Left renal cortex interstitium (tissue), 4 donors: ENCODE data around the gene TMEM255B. TPM values are rescaled to one million over a fixed set of nuclear protein-coding genes. Genes with fewer than 3 reads are reported as not detected.

Source experiments
- DNase-seq, 4 donors: peaks; one replicate each; pipeline ENCODE4 v3.0.0-alpha.2; 2013; ENCODE audit warnings: low read depth in 4 of 4, low spot score in 2 of 4, missing footprints in 1 of 4
- polyA plus RNA-seq, 4 donors: library from polyadenylated mRNA; unstranded; fragments of 120-200 nt; gene quantifications; one replicate each; pipeline ENCODE4 v1.2.1, GENCODE V29; 2013; ENCODE audit not compliant: insufficient read length in 4 of 4

TMEM255B gene
- polyA plus RNA-seq, 4 donors, result 6.6 to 8.6 (median 7.6) TPM

DNA sequence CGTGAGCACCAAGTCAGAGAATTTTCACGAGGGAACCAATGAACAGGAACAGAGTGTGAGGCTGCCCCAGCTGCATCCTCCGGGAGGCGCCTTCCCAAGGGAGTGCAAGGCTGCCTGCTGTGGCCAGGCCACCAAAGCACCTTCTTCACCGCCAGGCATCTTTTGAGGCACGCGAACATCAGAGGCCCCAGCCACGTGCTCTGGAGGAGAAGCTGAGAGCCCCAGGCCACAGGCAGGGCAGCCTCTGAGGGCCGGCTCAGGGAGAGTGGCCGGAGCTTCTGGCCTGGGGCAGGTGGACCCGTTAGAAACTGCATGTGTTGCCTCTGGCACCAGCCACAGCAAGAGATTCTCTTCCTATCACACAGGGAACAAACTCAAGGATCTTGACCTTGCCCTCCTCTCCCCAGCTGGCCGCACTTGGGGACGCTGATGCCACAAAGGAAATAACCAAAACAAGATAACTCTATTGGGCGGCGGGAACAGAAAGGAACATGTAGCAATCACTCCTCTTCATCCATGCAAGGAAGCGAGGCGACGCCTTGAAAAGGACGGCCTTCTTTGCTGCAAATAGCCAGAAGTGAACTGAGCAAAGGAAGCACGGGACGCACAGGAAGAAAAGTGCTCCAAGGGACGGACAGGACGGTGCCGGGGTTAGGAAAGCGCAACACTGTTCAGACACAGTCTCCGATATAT is 85.0 kb downstream of the TMEM255B start:
- DNase-seq, result no peak

DNA sequence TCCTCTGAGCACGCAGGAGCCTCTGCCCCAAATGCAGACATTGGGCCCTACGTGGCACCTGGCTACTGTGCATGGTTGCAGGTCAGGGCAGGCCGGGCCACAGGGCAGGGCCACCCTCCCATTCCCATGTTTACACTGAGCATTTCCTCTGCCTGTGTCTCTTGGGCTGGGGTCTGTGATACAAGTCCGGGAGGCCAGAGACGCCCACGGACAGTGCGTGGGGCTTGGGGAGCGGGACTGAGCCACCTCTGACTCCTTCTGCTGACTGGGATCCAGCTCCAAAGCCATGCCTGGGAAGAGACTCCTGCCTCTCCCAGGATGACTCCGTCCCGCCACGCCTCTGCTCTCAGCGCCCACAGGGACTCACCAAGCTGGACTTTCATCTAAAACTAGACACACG is 86.0 kb downstream of the TMEM255B start:
- DNase-seq, result no peak

DNA sequence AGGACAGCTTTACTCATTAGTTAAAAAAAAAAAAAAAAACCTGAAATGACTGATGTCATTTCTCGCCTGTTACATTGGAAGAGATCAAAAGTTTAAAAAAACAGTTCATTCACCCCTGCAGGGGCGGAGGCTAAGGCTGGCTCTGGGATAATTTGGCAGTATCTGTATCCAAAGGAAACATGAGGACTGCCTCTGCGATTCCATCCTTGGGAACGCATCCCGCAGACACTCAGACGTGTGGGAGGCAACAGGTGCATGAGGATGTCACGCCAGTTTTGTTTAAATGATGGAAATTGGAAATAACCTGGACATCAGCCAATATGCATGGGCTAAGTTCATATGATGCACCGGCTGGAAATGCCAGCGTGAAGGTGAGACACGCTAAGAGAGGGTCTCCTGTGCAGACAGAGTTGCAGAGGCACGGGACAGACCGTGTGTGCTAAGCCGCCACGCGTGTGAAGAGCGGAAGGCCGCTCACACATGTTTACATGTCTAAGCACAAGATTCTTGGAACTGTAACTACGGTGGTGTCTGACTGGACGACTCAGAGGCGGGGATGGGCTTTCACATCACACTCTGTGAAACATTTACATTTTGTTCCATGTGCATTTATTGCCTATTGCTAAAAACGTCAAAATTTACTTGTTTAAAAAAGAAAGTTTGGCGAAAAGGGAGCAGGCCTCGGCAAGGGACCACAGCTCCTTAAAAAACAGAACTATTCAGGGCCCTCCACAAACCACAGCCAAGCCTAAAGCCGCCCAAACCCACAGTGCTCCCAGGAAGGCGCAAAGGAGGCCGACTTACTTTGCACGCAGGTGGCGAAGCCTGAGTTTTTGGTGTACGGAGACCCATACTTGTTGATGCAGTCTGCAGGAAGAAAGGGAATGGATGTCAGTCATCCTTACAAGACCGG is 87.0 kb downstream of the TMEM255B start:
- DNase-seq, result no peak

DNA sequence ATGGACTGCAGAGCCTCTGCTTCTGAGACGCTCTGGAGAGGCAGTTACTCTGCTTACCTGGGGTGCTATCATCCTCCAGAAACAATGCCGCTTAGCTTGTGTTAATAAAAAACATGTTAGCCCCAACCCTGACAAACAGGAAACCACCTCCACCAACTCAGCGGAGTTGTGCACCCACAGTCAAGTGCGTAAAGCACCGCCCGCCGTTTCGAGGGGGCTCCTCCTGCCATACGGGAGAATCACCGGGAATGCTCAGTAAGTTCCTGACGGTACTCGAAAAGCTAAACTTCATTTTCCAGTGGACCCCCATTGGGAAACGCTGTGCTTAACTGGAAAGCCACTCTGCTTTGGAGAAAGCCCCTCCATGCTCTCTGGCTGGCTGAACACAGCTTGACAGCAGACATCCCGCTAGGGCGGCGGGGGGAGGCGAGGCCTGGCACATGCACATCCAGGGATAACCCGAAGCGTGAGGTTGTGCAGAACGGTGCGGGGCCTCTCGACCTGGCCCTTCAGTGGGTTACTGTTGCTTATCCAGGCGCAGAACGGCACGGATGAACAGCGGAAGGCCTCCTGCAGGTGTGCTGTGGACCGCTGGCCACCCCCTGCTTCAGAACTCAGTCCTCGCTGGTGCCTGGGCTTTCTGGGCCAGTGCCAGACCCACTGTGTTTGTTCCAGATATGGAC is 87.8 kb downstream of the TMEM255B start:
- no peak for DNase-seq

DNA sequence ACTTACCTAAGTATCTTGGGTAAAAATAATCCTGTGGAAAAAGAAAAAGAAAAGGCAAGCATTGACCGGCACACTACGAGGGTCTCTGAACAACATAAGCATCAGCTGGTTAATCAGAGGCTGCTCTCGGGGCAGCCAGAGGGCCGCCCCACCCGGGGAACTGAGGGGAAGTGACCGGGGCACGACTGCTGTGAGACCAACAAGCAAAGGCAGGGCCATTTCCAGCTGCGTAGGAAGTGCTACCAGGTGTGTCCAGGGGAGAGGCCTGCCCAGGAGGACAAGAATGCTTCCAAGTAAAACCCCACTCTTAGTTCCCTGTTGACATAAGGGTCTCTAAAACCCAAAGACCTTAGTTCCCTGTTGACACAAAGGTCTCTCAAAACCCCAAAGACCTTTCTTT is 89.0 kb downstream of the TMEM255B start:
- DNase-seq, result no peak

DNA sequence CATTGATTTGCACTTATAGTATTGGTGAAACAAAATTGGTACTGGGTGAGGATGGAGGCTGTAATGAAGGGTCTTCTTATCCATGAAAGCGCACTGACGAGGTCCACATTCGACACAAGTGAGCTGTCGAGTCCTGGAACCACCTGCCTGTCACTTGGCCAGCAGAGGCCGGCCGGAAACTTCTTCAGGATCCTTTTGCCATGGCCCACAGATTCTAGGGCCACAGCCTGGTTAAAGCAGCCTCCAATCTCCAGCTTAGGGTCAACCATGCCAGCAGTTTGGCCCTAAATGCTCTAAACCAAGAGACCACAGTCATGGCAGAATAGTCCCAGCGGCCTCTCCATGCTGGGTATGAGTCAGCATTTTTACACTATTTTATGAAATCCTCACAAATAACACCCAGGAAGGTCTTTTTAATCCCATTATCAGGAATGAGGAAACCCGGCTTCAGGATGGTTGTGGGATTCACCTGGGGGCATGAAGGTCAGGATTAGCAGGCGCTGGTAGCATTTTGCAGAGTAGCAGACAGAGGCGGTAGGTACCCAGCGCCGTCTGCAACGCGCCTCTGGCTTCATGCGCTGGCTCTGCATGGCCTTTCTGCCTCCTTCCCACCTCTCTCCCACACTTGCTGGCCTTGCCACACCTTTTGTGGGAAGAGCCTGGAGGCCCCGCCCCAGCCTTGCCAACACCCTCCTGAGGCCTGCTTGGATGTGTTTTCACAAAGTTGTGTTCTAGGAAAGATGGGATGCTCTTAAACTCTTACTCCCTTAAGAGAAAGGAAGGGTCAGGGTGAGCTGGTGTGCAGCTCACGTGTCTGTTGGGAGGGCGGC is 89.6 kb downstream of the TMEM255B start:
- DNase-seq, result no peak

DNA sequence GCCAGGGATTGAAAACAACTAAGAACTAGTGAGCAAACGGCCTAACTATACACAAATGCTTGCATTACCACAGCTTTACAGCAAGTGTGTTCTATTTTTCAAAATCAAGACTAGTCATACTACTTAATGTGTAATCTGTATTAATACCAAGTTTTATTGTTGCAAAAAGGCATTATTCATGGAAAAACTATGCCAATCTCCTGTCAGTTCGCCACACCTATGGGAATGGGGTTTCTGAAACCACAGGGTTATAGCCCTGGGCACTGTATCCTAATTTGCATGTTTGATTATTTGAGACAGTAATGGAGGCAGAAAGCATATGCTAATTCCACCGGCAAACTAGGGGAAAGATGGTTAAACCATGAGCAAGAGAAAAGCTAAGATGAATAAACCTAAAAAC is 90.5 kb downstream of the TMEM255B start:
- no peak for DNase-seq

DNA sequence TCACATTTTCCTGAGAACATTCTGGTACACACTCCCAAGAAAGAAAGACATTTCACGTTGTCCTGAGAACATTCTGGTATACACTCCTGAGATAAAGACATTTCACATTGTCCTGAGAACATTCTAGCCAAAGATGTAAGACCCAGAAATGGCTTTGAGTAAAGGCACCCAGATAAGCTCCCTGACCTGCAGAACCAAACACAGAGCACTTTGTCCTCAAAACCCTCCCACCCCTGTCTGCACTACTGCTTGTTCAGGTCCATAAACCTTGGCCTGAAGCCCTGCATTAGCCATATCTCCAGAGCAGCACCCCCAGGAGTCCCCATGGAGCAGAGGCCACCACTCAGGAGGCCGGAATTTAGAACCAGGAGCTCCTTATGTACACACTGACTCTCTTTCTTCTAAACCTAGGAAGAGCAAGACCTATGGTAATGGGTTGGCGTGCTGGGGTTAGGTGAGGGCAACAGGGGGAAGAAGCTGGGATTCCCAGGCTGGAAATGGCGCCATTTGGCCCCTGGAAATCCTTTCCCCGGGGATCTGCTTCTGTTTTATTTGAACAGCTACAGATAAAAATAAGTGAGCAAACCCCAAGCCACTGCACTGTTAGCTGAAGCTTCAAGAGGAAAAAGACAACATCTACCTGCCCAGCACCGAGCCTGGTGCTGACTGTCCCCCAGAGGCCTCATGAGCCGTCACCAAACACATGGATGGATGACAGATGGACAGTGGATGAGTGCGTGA is 91.1 kb downstream of the TMEM255B start:
- DNase-seq, result no peak

DNA sequence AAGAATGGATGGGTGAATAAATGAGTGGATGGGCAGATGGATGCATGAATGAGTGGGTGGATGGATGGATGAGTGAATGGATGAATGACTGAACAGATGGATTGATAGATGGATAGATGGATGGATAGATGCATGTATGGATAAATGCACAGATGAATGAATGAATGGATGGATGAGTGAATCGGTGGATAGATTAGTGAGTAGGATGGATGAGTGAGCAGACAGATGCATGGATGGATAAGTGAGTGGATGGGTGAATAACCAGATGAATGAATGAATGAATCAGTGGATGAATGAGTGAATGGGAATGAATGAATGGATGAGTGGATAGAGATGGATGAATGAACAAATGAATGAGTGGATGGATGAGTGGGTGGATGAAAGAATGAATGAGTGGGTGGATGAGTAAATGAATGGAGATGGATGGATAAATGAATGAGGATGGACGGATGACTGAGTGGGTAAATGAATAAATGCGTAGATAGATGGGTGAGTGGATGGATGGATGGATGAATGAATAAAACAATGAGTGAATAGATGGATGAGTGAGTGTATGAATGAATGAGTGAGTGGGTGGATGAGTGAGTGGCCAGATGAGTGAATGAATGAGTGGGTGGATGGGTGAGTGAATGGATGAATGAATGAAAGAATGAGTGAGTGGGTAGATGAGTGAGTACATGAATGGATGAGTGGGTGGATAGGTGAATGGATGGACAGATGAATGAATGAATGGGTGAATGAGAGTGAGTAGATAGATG is 91.9 kb downstream of the TMEM255B start:
- DNase-seq, result no peak

DNA sequence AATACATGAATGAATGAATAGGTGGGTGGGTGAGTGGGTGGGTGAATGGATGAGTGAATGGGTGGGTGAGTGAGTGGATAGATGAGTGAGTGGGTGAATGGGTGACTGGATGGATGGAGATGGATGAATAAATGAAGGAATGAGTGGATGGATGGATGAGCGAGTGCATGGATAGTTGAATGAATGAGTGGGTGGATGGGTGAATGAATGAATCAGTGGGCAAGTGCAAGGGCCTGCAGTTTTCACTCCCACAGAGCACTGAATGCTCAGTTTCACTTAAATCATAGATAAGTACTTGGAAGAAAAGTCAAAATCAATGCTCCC is 92.4 kb downstream of the TMEM255B start:
- no peak for DNase-seq

DNA sequence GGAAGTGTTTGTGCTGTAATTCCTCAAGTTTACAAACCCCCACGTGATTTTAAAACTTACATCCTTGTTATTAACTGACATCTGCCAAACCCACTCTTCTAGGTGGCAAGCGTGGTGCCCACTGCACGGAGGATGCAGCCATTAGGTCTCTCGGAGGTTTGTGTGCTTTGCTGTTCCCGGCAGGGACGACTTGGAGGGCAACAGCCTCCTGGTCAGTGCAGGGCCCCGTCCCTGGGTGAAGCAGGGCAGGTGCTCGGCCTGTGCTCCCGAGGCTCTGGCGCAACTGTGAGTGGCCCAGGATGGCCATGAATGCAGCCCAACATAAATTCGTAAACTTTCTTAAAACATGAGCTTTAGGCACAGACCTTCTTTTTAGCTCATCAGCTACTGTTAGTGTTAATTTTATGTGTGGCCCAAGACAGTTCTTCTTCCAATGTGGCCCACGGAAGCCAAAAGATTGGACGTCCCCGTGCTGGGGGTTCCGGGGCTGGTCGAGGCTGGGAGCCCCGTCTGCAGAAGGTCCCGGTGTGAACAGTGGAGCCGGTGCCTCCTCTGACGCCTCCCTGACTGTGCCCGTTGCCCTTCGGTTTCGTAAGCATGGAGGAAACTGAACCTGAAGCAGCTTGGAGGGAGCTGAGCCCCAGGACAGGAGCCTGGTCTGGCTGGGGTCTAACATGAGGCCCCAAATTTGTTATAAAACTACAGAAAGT is 93.0 kb downstream of the TMEM255B start:
- no peak for DNase-seq

DNA sequence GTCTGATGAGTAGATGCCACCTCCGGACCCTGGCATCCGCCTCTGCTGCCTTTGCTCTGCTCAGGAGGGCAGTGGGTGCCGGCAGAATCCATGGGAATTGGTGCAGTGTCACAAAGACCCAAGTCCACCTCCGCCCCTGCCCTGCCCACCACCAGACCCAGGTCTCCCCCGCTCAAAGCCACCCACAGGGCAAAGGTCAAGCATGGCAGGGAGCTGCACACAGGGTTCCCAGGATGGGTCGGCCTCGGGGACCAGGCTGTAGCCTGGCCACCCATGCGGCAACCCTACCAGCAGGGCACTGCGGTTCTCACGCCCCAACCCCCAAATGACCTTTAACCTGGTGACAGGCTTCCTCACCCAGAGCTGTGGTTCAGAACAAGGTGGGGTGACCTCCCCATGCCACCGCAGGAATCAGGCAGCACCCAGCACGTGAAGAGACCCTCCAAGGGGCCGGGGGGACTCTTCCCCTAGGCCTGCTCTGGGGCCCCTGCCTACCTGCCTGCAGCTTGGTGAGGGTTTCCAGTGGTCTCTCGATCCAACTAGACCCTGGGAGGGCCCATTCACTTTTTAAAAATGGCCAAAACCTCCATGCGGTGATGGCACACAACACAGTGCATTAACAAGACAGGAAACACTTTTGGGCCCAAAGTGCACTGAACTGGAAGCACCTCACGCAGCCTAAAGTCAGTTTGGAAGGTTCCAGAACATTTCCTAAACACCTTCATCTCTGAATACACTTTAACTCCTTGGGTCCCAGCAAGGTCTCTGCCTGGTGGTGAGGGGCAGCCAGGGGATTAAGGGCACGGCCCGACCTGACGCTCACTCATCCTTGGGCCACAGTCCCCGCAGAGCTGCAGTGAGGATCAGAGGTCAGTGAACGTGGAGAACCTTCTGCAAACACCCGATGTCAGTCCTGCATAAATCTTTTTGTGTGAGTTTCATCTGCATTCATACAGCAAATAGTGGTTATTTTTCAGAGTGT is 93.8 kb downstream of the TMEM255B start:
- no peak for DNase-seq

DNA sequence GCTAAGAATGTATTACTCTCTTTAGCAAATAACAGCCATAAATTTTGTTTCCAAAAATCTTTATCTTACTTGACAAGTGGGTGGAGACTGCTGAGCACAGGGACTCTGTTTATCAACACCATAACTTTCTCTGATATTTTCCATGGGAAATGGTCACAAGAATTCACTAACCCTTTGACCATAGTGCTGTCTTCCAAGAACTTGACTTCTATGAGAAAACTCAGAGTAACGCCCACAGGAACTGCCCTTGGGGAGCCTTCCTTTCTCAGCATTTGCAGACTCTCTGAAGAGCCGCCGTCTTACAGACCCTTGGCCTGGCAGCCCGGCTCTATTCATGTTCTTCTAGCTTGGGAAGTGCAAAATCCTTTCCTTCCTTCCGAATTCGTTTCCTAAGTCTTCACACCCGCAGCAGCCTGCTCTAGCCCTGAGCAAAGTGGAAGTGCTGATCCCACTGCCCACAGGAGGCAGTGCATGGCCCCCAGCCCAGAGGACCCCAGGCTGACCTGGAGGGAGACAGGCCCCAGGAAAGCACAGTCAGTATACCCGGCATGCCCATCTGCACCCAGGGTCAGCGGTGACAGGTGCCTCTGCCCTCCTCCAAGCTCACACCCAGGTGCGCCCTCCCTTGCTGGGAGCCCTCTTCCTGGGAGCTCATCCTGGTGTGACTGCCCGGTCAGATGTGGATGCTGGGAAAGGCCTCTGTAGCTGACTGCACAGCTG is 94.7 kb downstream of the TMEM255B start:
- DNase-seq, result no peak

DNA sequence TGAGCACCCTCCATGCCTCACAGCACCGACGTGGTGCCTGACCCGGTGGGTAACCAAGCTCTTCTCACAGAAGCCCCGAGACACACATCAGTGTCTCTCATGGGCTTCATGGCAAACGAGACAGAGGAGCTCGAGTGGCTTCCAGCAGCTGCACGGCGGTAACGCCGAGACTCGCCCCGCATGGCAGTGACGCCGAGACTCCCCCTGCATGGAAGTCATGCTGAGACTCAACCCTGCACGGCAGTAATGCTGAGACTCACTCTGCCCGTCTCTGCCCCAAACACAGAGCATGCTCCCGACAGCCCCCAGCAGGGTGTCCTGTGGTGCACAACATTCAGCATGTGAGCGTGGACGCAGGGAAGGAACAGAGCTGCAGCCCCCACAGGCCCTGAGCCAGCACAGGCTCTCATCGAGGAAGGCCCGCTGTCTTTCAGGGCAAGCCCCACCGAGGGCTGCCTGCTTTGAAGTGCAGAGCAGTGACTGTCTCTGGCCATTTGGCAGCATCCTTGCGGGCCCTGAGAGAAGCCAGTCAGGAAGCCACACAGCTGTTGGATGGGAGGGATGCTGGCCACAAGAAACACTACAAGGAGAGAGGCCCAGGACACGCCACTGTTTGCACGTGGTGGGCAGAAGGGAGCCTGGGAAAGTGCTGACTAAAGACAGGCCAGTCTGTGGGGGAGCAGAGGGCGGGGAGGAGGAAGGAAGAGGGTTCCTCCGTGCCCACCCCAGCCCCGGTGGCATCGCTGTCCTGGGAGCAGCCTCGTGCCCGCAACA is 95.4 kb downstream of the TMEM255B start:
- DNase-seq, result no peak

DNA sequence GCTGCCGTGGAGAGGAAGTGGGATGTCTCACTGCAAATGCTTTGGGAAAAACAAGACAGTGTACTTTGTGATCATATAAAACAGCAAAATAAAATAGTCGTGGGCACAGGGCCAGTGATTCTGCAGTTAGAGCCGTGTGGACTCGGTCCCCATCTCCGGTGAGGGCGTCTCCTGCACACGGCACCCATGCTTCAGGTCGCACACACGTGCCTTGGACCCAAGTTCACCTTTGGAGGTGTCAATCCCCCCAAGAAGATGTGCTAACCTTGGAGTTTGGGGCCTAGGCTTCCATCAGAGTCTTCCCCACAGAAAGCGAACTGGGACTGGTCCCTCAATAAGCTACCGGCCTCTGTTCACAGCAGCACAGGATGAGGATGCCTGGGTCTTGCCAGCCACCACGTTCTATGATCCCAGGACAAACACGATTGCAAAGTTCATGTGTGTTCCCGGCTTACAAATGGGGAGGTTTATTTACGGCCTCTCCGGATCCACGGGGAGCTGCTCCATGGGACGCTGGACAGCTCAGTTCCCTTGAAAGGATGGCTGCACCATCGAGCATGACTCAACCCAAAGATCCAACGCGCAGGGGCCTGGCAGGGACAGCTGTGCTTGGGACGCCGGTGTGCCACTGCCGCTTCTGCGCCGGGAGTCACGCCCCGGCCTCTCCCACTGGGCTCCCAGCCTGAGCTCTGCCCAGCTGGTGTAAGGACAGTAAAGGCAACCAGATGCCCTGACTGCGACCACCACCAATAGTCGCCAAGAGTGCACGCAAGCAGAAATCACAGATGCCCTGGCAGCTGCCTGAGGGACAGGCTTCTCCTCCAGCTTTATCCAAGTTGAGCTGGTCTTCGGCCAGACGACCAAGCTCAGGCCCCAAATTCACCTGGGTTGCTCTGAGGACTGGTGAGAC is 96.2 kb downstream of the TMEM255B start:
- no peak for DNase-seq
